ENCODE results near the gene NFYA. TPM values are rescaled to one million over a fixed set of nuclear protein-coding genes. Genes with fewer than 3 reads are reported as not detected.
A peak's percentile ranks its signal among the peaks of the same experiment; 100 is the strongest.

NFYA gene
- total and polyA plus RNA-seq, 8 donors: 16.4 to 58.6 (median 52.6) TPM

DNA sequence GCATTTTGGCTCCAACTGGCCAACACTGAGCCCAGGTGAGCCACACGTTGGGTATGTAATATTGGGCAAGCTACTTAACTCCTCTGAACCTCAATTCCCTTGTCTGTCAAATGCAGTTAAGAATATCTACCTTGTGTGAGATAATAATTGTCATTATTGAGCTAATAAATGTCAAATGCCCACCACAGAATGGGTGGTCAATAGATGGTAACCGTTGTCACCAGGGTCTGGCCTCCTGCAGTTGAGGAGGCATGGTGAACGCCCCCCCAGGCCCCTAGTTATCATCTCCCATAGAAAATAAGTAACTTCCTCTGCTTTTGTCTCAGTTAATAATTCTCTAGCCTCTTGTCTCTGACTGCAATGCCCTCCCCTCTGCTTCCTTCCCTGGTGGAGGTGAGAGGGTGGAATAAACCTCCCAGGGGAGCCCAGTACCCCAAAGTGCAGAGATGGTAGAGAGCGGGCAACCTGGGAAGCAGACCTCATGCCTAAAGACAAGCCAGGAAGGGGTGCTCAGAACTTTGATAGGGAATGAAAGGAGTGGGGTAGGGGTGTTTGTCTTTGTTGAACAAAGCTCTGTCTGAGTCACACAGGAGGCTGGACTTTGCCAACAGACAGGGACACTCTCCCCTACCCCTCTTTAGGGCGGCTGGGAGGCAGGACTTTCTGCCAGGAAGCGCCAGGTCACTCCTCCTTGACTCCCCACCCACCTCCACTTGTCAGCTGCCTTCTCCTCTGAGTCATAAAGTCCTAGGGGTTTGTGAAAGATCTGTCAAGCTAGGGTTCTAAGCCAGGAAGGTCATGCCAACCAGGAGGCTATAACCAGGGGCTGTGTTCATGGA is 32.5 kb upstream of the NFYA start:
- Histone ChIP-seq H3K36me3 (no peaks in the 10 kb centered on the region), H3K27me3 (no peaks in the 10 kb centered on the region), H3K27ac (peak overlapping the region; percentile 41 to 56), H3K4me1 (no peaks in the 10 kb centered on the region), H3K4me3 (no peak overlapping the region), H3K9me3 (no peaks in the 10 kb centered on the region)
- intact Hi-C loops (cut with DNase I): no loop called here
- DNase-seq (peak in 1 of 4 donors; percentile 75), ATAC-seq (peak; percentile 68)
- no peak for TF ChIP-seq CTCF (IDR thresholded peaks at IDR 0.05)

DNA sequence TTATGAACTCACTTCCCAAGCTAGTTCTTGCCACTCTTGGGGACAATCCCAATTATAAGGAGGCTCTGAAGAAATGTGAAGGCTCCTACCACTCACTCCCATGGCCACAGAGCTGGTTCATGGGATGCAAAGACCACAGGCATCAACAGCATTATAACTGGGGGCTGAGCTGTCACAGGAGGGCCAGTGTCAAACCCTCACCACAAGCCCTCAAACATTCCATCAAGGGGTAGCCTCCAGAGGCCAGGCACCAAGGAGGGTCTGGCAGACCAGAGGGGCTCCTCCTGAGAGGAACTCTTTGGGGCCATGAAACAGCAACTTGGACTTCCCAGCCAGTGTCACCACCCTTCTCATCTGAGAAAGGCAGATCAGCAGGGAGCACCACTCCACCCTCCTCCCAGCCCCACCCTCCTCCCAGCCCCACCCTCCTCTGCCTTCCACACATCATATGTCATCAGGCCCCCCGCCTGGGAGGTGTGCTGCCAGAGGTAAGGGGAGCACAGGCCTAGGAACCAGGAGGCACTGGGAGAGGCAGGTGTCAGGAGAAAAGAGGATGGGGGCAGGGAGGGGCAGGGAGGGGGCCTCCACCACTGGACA is 31.7 kb upstream of the NFYA start:
- intact Hi-C loops (cut with DNase I): no loop called here
- Histone ChIP-seq H3K4me3 (no peak overlapping the region), H3K27me3 (no peaks in the 10 kb centered on the region), H3K36me3 (no peaks in the 10 kb centered on the region), H3K27ac (peak overlapping the region in 1 of 2 donors; percentile 56), H3K9me3 (no peaks in the 10 kb centered on the region), H3K4me1 (no peaks in the 10 kb centered on the region)
- DNase-seq (no peak), ATAC-seq (no peak)
- TF ChIP-seq CTCF (IDR thresholded peaks at IDR 0.05): no peak

- no peak for TF ChIP-seq CTCF (IDR thresholded peaks at IDR 0.05)
- Histone ChIP-seq H3K27me3 (no peaks in the 10 kb centered on the region), H3K9me3 (no peaks in the 10 kb centered on the region), H3K27ac (no peak within 1 kb of the TSS), H3K4me1 (no peaks in the 10 kb centered on the region), H3K4me3 (no peak within 1 kb of the TSS), H3K36me3 (no peaks in the 10 kb centered on the region)
- no peak for DNase-seq
- no peak for ATAC-seq
- intact Hi-C loops (cut with DNase I): no loop called here
These were observed 30.3 kb upstream of the NFYA start, which contains the start of gene TSPO2 for GRCh38 chr6:41042226-41043055. Gene TSPO2, plus strand, starts transcription at chr6:41042467. Its CDS starts 519 bp downstream, at chr6:41042986.

GRCh38 chr6:41043151-41043550 is 29.6 kb upstream of the NFYA start:
- intact Hi-C loops (cut with DNase I): no loop called here
- no peak overlapping the region for H3K27ac ChIP-seq
- no peaks in the 10 kb centered on the region for H3K9me3 ChIP-seq
- H3K4me1 ChIP-seq: no peaks in the 10 kb centered on the region
- no peaks in the 10 kb centered on the region for H3K27me3 ChIP-seq
- no peak for ATAC-seq
- no peak for TF ChIP-seq CTCF (IDR thresholded peaks at IDR 0.05)
- no peak overlapping the region for H3K4me3 ChIP-seq
- no peak for DNase-seq
- no peaks in the 10 kb centered on the region for H3K36me3 ChIP-seq

DNA sequence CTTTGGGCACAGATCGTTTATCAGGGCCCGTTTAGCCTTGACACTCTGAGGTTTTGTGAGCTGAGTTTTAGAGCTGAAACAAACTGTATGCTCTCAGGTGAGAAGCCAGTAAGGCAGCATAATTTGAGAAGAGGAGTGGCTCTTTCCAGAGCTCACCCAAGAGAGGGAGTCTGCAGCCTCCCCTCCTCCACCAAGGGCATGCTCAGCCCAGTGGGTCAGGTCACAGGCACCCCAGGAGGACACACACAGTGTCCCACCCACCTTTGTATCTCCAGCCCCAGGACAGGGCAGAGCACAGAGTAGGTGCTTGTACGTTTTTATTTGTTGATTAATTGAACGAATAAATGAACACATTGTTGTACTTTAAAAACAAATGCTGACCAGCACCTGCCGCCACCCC is 27.1 kb upstream of the NFYA start:
- Histone ChIP-seq H3K4me1 (no peaks in the 10 kb centered on the region), H3K9me3 (no peaks in the 10 kb centered on the region), H3K27me3 (no peaks in the 10 kb centered on the region), H3K4me3 (no peak overlapping the region), H3K27ac (no peak overlapping the region), H3K36me3 (no peaks in the 10 kb centered on the region)
- TF ChIP-seq CTCF (IDR thresholded peaks at IDR 0.05): no peak
- intact Hi-C loops (cut with DNase I): no loop called here
- DNase-seq: no peak
- ATAC-seq: no peak

Measured in left lung (tissue), 10 donors.